OCI-LY1 (cell line): Measurements from ENCODE around the gene SMIM13.

Experiments
- CTCF ChIP-seq: fragments of 200-600 bp; sonication (generic), shearing (Covaris generic); IDR thresholded peaks from 2 replicates; pipeline ENCODE4 v1.5.1; 2017; ENCODE audit warnings: mild to moderate bottlenecking, antibody characterized with exemption, low read length, moderate library complexity, mixed read lengths
- EZH2 ChIP-seq: fragments of 200-600 bp; sonication (generic), shearing (Covaris generic); IDR thresholded peaks from 2 replicates; pipeline ENCODE4 v1.8.0; 2017; ENCODE audit warnings: borderline replicate concordance, mixed run types, mild to moderate bottlenecking, antibody characterized with exemption, low read length, moderate library complexity, mixed read lengths

- TF ChIP-seq CTCF (no peak), EZH2 (no peak)
These were observed 38.7 kb downstream of the SMIM13 start for GRCh38 chr6:11132194-11132888.
